ENCODE results near the gene FZD1.
"Not testable (repeated sequence)": the region's sequence is repeated elsewhere in the genome, so short reads cannot be mapped to it uniquely, and the experiment has no call there.

FZD1 gene

GRCh38 chr7:91297939-91298338, 33.7 kb downstream of the FZD1 start:
- no peak for DNase-seq
- H3K27ac Mint-ChIP-seq: no peak overlapping the region
- peaks cover 10% of the 10 kb centered on the region for H3K27me3 Mint-ChIP-seq
- no peaks in the 10 kb centered on the region for H3K9me3 Mint-ChIP-seq
- no peak overlapping the region for H3K4me3 Mint-ChIP-seq
- CTCF ChIA-PET: no interaction called here
- no peaks in the 10 kb centered on the region for H3K4me1 Mint-ChIP-seq
- no peaks in the 10 kb centered on the region for H3K36me3 Mint-ChIP-seq

DNA sequence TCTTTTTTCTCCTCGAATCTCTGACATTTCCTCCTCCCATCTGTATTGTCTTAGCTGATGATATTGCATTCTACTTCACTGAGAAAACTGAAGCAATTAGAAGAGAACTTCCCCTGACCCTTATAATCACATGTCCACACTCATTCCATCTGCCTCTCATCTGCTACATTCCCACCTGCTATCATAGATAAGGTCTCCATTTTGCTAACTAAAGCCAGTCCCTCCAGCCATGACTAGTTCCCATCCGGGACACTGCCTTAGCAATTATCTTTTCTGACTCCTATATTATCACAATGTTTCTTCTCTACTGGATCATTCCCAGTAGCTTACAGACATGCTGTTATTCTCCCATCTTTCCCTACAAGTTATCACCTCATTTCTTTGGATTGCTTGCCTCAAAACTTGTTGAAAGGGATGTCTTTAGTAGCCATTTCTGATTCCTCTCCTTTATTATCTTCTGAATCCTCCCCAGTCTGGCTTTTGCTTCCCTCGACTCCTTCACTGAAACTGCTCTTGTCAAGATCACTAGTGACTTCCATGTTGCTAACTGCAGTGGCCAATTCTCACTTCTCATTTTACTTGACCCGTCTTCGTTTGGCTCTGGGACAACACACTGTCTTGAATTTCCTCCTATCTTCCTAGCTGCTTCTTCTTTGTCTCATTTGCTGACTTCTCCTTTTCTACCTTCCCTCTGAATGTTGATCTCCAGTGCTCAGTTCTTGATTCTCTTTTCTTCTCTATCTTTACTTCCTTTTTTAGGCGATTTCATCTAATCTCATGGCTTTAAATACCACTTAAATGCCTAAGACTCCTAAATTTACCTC, 35.9 kb downstream of the FZD1 start:
- Mint-ChIP-seq H3K27me3 (no peaks in the 10 kb centered on the region), H3K36me3 (no peaks in the 10 kb centered on the region), H3K4me3 (no peak overlapping the region), H3K27ac (no peak overlapping the region), H3K4me1 (no peaks in the 10 kb centered on the region), H3K9me3 (no peaks in the 10 kb centered on the region)
- CTCF ChIA-PET: no interaction called here
- DNase-seq: no peak

GRCh38 chr7:91302794-91303193, 38.6 kb downstream of the FZD1 start:
- Mint-ChIP-seq H3K4me1 (no peaks in the 10 kb centered on the region), H3K27me3 (no peaks in the 10 kb centered on the region), H3K27ac (no peak overlapping the region)

DNA sequence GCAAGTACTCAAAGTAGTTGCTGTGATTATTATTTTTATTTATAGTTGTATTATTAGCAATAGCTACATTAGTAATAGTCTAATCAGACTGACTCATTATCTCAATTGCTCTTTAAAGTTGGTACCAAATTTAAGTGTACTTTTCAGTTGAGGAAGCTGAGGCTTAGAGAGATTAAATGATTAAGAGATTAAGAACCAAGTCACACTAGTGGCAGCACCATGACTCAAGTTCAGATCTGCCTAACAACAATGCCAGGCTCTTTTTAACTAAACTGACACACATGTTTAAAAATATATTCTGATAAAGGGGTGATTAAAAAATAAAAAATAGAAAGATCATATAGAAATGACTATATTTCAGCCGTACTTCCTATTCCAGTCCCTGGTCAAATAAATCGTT, 42.0 kb downstream of the FZD1 start:
- Mint-ChIP-seq H3K36me3 (no peaks in the 10 kb centered on the region), H3K27me3 (no peaks in the 10 kb centered on the region), H3K4me1 (no peaks in the 10 kb centered on the region), H3K27ac (no peak overlapping the region), H3K4me3 (no peak overlapping the region), H3K9me3 (no peaks in the 10 kb centered on the region)
- no peak for DNase-seq
- CTCF ChIA-PET: no interaction called here

More at GRCh38 chr7:91302794-91303193, 38.6 kb downstream of the FZD1 start:
- no peaks in the 10 kb centered on the region for H3K36me3 Mint-ChIP-seq
- no peak overlapping the region for H3K4me3 Mint-ChIP-seq
- H3K9me3 Mint-ChIP-seq: no peaks in the 10 kb centered on the region
- DNase-seq: no peak
- CTCF ChIA-PET: no interaction called here

GRCh38 chr7:91307467-91307866, 43.2 kb downstream of the FZD1 start:
- H3K4me3 Mint-ChIP-seq: no peak overlapping the region
- H3K36me3 Mint-ChIP-seq: no peaks in the 10 kb centered on the region
- no peak overlapping the region for H3K27ac Mint-ChIP-seq
- H3K9me3 Mint-ChIP-seq: no peaks in the 10 kb centered on the region
- no peak for DNase-seq
- CTCF ChIA-PET: interaction anchor here (0.6 kb wide), 1 partner anchor 29 kb away, joined by 3 read pairs; no protein-coding TSS in a partner anchor
- H3K27me3 Mint-ChIP-seq: no peaks in the 10 kb centered on the region
- H3K4me1 Mint-ChIP-seq: no peaks in the 10 kb centered on the region

DNA sequence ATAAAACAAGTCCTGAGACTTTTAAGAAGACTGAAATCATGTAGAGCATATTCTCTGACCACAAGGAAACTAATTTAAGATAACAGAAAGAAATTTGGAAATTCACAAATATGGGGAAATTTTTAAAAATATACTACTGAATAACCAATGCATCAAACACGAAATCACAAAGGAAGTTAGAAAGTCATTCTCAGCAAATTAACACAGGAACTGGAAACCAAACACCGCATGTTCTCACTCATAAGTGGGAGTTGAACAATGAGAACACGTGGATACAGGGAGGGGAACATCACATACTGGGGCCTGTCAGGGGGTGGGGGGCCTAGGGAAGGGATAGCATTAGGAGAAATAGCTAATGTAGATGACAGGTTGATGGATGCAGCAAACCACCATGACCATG, 44.0 kb downstream of the FZD1 start:
- H3K36me3 Mint-ChIP-seq, CTCF ChIA-PET, H3K9me3 Mint-ChIP-seq, DNase-seq, H3K4me1 Mint-ChIP-seq, H3K27me3 Mint-ChIP-seq, H3K4me3 Mint-ChIP-seq, H3K27ac Mint-ChIP-seq: not testable (repeated sequence)

GRCh38 chr7:91310830-91311460, 46.7 kb downstream of the FZD1 start:
- Mint-ChIP-seq H3K36me3 (no peaks in the 10 kb centered on the region), H3K27ac (no peak overlapping the region), H3K27me3 (no peaks in the 10 kb centered on the region), H3K4me3 (no peak overlapping the region), H3K9me3 (no peaks in the 10 kb centered on the region), H3K4me1 (no peaks in the 10 kb centered on the region)
- CTCF ChIA-PET: no interaction called here
- no peak for DNase-seq

DNA sequence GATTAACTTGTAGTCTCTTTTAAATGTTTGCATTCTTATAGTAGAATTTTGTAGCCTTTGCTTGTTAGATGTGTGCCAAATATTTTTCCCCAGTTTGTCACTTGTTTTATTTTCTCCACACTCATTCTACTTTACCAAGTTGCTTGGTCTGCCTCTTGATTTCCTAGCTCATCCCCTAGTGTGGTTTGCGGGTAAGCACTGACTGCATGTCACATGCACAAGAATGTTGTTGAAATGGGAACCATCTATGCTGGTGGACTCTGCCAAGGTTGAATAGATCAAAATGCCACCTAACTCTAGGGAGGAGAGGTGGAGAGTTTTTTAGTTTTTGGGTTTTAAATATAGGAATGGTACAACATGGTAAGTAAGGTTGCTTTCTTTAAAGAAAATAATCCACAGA, 47.6 kb downstream of the FZD1 start:
- Mint-ChIP-seq H3K4me3 (no peak overlapping the region), H3K27me3 (no peaks in the 10 kb centered on the region), H3K36me3 (no peaks in the 10 kb centered on the region), H3K27ac (no peak overlapping the region), H3K4me1 (no peaks in the 10 kb centered on the region), H3K9me3 (no peaks in the 10 kb centered on the region)
- CTCF ChIA-PET: no interaction called here
- no peak for DNase-seq

DNA sequence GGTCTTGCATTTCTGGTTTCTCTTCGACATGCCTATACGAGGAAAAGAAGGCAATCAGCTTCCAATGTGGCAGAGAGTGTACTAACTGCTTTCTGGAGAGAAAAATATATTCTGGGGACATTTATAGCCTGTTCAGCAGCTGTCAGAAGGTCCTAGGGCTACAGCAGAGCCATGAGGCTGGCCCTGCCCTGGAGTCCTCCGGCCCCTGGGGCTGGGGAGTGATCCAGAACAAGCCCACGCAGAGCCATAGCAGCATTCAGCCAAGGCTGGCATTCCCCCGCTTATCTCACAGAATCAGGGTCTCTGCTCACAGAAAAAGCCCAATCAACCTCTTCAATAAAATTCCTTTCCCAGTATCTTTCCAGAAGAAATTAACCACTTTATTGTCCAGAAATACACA, 48.9 kb downstream of the FZD1 start:
- Mint-ChIP-seq H3K27me3 (no peaks in the 10 kb centered on the region), H3K9me3 (no peaks in the 10 kb centered on the region), H3K27ac (no peak overlapping the region), H3K4me1 (no peaks in the 10 kb centered on the region), H3K4me3 (no peak overlapping the region), H3K36me3 (no peaks in the 10 kb centered on the region)
- CTCF ChIA-PET: no interaction called here
- no peak for DNase-seq

DNA sequence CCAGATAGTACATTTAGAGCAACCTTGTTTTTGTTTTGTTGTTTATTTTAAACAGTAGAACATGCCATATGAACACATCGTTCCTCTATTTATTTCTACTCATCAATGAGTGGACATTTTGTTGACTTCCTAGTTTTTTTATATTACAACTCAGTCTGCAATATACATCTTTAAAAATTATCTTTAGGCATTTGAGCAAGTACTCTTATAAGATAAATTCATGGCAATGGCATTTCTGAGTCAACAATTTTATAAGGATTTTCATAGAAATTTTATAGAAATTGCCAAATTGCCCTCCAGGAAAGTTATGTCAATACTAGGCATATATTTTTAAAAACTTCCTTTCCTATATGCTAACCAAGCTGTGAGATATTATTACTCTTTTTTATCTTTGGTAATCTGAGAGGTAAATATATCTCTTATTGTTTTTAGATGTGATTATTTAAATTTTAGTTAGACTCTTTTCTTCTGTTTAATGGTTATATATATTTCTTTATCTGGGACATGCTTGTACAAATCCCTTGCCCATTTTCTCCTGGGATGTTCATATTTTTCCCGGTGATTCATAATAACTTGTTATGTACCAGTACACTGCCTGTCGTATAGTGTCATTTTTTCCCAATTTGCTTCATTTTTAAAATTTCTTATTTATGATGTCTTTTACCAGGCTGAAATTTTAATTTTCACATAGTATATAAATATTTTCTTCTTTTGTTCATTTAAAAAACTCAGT, 50.5 kb downstream of the FZD1 start:
- H3K27me3 Mint-ChIP-seq: no peaks in the 10 kb centered on the region
- no peak for DNase-seq
- no peaks in the 10 kb centered on the region for H3K4me1 Mint-ChIP-seq
- CTCF ChIA-PET: no interaction called here
- H3K4me3 Mint-ChIP-seq: no peak overlapping the region
- no peaks in the 10 kb centered on the region for H3K9me3 Mint-ChIP-seq
- no peaks in the 10 kb centered on the region for H3K36me3 Mint-ChIP-seq
- no peak overlapping the region for H3K27ac Mint-ChIP-seq

- Mint-ChIP-seq H3K27me3 (no peaks in the 10 kb centered on the region), H3K4me3 (no peak overlapping the region), H3K4me1 (no peaks in the 10 kb centered on the region), H3K36me3 (no peaks in the 10 kb centered on the region), H3K9me3 (no peaks in the 10 kb centered on the region), H3K27ac (no peak overlapping the region)
- DNase-seq: no peak
- CTCF ChIA-PET: no interaction called here
These were observed 52.2 kb downstream of the FZD1 start for GRCh38 chr7:91316426-91316825.

GRCh38 chr7:91319351-91319750, 55.1 kb downstream of the FZD1 start:
- Mint-ChIP-seq H3K36me3 (no peaks in the 10 kb centered on the region), H3K4me3 (no peak overlapping the region), H3K4me1 (no peaks in the 10 kb centered on the region), H3K27ac (no peak overlapping the region), H3K27me3 (no peaks in the 10 kb centered on the region), H3K9me3 (no peaks in the 10 kb centered on the region)
- CTCF ChIA-PET: no interaction called here
- no peak for DNase-seq

DNA sequence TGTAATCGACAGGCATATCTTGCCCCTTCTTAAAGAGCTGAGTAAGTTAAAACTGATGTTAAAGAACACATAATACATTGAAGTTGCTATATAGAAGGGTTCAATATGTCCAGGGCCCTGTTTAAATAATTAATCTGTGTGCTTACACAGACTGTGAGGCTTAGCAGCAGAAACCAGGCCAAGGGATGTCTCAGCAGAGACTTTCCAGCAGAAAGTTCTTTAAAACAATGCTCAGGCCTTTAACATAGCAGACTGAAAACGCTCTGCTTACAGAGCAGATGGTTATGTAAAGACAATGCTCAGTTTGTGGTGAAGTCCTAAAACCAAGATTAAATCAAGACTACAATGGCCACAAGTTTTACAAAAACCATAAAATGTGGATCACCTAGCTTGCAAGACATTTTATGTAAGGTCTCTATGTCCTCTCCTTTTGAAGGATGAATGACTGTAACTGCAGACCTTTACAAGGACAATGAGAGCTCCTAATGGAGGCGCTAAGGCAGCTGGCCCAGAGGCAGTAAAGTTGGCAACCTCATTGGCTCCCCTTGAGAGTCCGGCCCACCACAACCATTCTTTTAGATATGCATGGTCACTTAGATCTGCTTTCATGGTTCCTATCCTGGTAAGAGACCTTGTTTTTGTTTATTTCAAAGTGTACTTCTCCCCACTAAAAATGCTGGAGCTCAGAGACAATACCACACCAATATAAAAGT, 56.3 kb downstream of the FZD1 start:
- no peaks in the 10 kb centered on the region for H3K4me1 Mint-ChIP-seq
- no peaks in the 10 kb centered on the region for H3K27me3 Mint-ChIP-seq
- no peak overlapping the region for H3K4me3 Mint-ChIP-seq
- no peak overlapping the region for H3K27ac Mint-ChIP-seq
- no peaks in the 10 kb centered on the region for H3K36me3 Mint-ChIP-seq
- DNase-seq: no peak
- no peaks in the 10 kb centered on the region for H3K9me3 Mint-ChIP-seq
- CTCF ChIA-PET: no interaction called here

Data from activated naive CD4-positive, alpha-beta T cell treated with anti-CD3 and anti-CD28 coated beads, Interleukin-2, amount 10 ng/mL, durations not matched to agents 7 days and 5 days (primary cell).